ENCODE data around the gene DCAF10.
"Not testable (repeated sequence)": the region's sequence is repeated elsewhere in the genome, so short reads cannot be mapped to it uniquely, and the experiment has no call there.

DCAF10 gene

GRCh38 chr9:37812773-37813379 is 12.3 kb downstream of the DCAF10 start:
- H3K4me3 ChIP-seq (ENCODE audit: low read depth, low read length) = no peak overlapping the region
- no peak for TF ChIP-seq CTCF (IDR thresholded peaks at IDR 0.05; ENCODE audit: low read depth, low read length)

GRCh38 chr9:37818849-37819248 is 18.3 kb downstream of the DCAF10 start:
- no peak overlapping the region for H3K4me3 ChIP-seq (ENCODE audit: low read depth, low read length)
- TF ChIP-seq CTCF (IDR thresholded peaks at IDR 0.05; ENCODE audit: low read depth, low read length) = no peak

GRCh38 chr9:37820142-37820541 is 19.5 kb downstream of the DCAF10 start:
- H3K4me3 ChIP-seq (ENCODE audit: low read depth, low read length) = no peak overlapping the region
- TF ChIP-seq CTCF (IDR thresholded peaks at IDR 0.05; ENCODE audit: low read depth, low read length) = no peak

- not testable (repeated sequence) for H3K4me3 ChIP-seq (ENCODE audit: low read depth, low read length)
These were observed 24.6 kb downstream of the DCAF10 start for GRCh38 chr9:37825174-37825573.

- H3K4me3 ChIP-seq (ENCODE audit: low read depth, low read length) = no peak overlapping the region
- TF ChIP-seq CTCF (IDR thresholded peaks at IDR 0.05; ENCODE audit: low read depth, low read length) = no peak
These were observed 27.0 kb downstream of the DCAF10 start for GRCh38 chr9:37827483-37828165.

GRCh38 chr9:37835821-37836220 is 35.2 kb downstream of the DCAF10 start:
- no peak for TF ChIP-seq CTCF (IDR thresholded peaks at IDR 0.05; ENCODE audit: low read depth, low read length)
- H3K4me3 ChIP-seq (ENCODE audit: low read depth, low read length) = no peak overlapping the region

GRCh38 chr9:37836386-37836785 is 35.8 kb downstream of the DCAF10 start:
- no peak for TF ChIP-seq CTCF (IDR thresholded peaks at IDR 0.05; ENCODE audit: low read depth, low read length)
- no peak overlapping the region for H3K4me3 ChIP-seq (ENCODE audit: low read depth, low read length)
